GM12801 (cell line): ENCODE data around the gene HIF3A.

Source experiments
- TF ChIP-seq, protein P1 (sequence below): IDR thresholded peaks from one replicate; pipeline ENCODE4 v1.5.1; 2011; ENCODE audit warnings: control low read depth; ENCODE audit not compliant: insufficient read length; ENCODE audit errors: extremely low read depth

The HIF3A gene

DNA sequence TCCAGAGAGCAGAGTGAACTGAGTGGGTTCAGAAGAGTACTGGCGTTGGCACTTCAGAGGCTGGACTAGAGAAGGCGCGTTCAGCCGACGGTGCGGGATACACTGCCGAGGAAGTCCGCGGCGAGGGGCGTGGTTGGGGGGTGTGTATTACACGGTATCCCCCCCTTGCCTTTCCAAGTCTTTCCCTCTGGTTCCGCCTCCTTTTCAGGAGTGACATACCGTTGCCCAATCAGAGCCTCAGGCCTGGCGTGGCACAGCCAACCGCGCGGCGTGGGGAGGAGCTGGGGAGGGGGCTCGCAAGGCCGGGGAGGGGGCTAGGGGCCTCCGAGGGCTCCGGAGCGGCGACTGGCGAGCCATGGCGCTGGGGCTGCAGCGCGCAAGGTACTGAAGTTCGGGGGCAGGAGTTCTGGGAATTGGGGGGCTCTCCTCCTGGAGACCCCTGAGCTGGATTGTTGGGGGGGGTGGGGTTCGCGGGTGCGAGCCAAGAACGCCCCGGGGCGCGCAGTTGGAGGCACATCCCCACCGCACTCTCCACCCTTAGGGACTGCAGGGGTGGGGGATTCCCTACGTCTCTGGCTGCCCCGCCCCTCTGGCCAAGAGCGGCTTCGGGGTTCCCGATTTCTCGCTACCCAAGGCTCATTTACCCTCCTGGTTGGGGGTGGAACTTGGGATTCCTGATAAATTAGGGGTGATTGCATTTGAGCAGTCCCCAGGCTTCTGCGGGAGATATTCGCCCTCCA is at the start of gene HIF3A:
Gene HIF3A, plus strand, starts transcription at position 321 of the 740 bp plus-strand sequence. Its CDS starts 35 bp downstream, at position 356.
- TF ChIP-seq, protein P1, sequence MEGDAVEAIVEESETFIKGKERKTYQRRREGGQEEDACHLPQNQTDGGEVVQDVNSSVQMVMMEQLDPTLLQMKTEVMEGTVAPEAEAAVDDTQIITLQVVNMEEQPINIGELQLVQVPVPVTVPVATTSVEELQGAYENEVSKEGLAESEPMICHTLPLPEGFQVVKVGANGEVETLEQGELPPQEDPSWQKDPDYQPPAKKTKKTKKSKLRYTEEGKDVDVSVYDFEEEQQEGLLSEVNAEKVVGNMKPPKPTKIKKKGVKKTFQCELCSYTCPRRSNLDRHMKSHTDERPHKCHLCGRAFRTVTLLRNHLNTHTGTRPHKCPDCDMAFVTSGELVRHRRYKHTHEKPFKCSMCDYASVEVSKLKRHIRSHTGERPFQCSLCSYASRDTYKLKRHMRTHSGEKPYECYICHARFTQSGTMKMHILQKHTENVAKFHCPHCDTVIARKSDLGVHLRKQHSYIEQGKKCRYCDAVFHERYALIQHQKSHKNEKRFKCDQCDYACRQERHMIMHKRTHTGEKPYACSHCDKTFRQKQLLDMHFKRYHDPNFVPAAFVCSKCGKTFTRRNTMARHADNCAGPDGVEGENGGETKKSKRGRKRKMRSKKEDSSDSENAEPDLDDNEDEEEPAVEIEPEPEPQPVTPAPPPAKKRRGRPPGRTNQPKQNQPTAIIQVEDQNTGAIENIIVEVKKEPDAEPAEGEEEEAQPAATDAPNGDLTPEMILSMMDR = no peak

DNA sequence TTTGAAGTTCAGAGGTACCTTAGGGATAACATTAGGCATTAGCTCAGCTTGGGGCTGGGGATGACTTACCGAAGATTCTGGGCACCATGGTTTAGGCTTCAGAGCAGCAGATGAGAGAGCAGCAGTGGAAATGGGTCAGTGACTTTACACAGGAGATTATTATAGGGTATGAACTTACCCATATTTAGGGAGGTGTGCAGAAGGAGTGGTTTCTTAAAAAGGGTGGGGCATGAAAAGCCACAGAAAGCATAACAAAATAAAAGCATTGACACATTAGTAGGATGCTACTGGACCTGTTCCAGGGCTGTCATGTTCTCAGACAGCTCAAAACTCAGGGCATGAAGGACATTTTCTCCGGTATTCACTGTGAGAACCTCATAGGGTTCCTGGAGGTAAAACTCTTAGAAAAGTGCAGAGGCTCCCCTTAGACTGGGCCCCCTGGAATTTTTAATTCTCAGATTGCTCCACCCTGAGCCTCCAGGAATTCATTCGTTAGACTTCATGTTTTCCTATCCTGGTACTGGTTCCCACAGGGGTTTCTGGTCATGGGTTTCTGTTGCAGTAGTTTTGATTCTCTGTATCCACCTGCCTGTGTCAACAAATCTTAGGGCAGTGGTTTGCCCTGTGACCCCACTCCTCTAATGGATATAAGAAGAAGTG is 46.6 kb upstream of the HIF3A start:
- TF ChIP-seq, protein P1 = no peak

DNA sequence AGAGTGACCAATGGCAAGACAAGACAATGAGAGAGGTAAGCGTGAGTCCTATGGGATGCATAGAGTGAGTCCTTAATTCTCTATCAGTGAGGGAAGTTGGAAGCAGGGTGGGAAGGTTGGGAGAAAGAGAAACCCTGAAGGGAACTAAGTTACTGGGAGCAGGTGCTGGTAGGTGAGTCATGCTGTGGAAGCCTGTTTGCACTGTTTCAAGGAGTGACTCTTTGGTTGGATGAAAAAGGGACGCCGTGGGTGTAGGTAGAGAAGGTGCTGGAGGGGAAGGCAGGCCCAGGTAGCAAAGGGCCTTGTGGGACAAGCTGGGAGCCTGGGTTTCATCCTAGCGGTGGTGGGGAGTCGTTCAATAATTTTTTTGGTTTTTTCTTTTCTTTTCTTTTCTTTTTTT is 45.4 kb upstream of the HIF3A start:
- TF ChIP-seq, protein P1 = no peak

DNA sequence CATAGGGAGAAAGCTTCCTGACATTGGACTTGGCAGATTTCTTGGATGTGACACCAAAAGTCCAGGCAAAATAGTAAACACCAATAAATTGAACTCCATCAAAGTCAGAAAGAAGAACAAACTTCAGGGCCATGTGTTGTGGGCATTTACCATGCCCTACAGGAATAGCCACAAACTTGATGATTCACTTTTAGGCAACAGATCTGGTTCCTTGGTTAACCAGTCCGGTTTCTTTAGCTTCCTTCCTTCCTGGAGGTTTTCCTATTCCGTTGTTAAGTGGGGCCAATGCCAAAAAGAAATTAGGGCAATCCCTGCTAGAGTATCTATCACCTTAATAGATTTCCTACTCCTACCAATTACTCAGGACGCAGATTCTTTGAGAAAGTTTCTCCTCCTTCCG is 42.1 kb upstream of the HIF3A start:
- TF ChIP-seq, protein P1 = no peak

DNA sequence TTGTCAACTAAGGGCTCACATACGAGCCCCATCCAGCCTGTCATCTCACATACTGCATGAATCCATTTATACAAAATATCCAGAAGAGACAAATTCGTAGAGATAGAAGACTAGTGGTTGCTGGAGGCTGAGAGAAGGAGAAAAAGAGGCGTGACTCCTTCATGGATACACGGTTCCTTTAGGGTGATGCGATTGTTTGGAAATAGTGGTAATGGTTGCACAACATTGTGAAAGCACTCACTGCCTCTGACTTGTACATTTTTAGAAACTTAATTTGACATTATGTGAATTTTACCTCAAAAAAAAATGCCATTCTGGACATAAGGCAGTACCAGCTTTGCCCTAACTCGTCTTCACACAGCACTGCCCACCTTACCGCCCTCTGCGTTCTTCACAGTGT is 40.0 kb upstream of the HIF3A start:
- TF ChIP-seq, protein P1 = no peak

DNA sequence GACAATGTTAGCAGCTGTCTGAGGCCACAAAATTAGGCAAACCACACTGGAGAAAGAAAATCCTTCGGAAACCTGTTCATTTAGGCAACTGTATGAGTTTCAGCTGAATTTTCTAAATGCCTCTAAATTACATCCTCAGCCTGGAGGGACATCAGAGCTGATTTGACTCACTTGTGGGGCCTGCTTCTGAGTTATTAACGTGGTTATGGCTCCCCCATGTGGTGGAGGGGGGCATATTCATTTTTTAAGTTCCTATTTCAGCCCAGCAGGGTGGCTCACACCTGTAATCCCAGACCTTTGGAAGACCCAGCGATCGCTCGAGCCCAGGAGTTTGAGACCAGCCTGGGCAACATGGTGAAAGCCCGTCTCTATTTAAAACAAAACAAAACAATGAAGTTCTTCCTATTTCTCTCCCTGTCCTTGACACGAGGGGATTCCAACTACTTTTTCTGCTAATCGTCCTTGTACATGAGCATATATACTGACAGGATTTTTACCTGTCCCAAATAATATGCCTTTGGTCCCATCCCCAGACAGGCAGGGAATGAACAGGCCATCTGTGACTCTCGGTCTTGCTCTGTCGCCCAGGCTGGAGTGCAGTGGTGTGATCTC is 31.5 kb upstream of the HIF3A start:
- TF ChIP-seq, protein P1 = no peak

DNA sequence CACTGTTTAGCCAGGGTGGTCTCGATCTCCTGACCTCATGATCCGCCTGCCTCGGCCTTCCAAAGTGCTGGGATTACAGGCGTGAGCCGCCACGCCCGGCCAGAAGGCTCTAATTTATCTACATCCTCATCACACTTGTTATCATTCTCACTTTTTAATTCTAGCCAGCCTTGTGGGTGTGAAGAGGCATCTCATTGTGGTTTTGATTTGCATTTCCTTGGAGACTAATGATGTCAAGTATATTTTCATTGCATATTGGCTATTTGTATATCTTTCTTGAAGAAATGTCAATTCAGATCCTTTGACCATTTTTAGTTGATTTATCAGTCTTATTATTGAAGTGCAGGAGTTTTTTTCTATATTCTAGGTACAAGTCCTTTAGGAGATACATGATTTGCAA is 27.7 kb upstream of the HIF3A start:
- TF ChIP-seq, protein P1 = no peak
